Activated CD4-positive, alpha-beta memory T cell treated with anti-CD3 and anti-CD28 coated beads for 36 hours (primary cell): Measurements from ENCODE around the gene SLC25A22. TPM values are rescaled to one million over a fixed set of nuclear protein-coding genes. Genes with fewer than 3 reads are reported as not detected.

Source experiments
- CTCF ChIA-PET: fragments of 350-600 bp; sonication (Branson Sonifier 250); formaldehyde crosslinking; loops from one replicate; lab custom pipeline; 2021; ENCODE audit warnings: antibody characterized with exemption, inconsistent platforms; lab: Charles Lee
- POLR2A ChIA-PET: fragments of 350-600 bp; sonication (Branson Sonifier 250); formaldehyde crosslinking; loops from one replicate; lab custom pipeline; 2021; ENCODE audit warnings: antibody characterized with exemption; lab: Charles Lee
- DNase-seq: peaks from one replicate; pipeline ENCODE4 v3.0.0-alpha.2; 2020
- H3K27ac Mint-ChIP-seq: one replicate; pipeline ENCODE4 v1.8.0; 2021; ENCODE audit warnings: mixed read lengths
- H3K27me3 Mint-ChIP-seq: one replicate; pipeline ENCODE4 v1.8.0; 2021; ENCODE audit warnings: mixed read lengths
- H3K36me3 Mint-ChIP-seq: one replicate; pipeline ENCODE4 v1.8.0; 2021; ENCODE audit warnings: mixed read lengths
- H3K4me1 Mint-ChIP-seq: one replicate; pipeline ENCODE4 v1.8.0; 2021; ENCODE audit warnings: low read depth, mixed read lengths
- H3K4me3 Mint-ChIP-seq: one replicate; pipeline ENCODE4 v1.8.0; 2021; ENCODE audit warnings: mild to moderate bottlenecking, mixed read lengths
- H3K9me3 Mint-ChIP-seq: one replicate; pipeline ENCODE4 v1.8.0; 2021; ENCODE audit warnings: mixed read lengths
- intact Hi-C: fragments of 100-400 bp; cut with micrococcal nuclease; formaldehyde crosslinking; loops from one replicate; pipeline ENCODE4 v1.15.1; 2023
- total RNA-seq, 2 experiments: library from RNA; stranded (reverse); gene quantifications; one replicate each; pipeline ENCODE4 v1.2.3, GENCODE V29; 2021

Gene SLC25A22
- total RNA-seq, 2 experiments from 2014 or later = 28.4 to 32.2 TPM

DNA sequence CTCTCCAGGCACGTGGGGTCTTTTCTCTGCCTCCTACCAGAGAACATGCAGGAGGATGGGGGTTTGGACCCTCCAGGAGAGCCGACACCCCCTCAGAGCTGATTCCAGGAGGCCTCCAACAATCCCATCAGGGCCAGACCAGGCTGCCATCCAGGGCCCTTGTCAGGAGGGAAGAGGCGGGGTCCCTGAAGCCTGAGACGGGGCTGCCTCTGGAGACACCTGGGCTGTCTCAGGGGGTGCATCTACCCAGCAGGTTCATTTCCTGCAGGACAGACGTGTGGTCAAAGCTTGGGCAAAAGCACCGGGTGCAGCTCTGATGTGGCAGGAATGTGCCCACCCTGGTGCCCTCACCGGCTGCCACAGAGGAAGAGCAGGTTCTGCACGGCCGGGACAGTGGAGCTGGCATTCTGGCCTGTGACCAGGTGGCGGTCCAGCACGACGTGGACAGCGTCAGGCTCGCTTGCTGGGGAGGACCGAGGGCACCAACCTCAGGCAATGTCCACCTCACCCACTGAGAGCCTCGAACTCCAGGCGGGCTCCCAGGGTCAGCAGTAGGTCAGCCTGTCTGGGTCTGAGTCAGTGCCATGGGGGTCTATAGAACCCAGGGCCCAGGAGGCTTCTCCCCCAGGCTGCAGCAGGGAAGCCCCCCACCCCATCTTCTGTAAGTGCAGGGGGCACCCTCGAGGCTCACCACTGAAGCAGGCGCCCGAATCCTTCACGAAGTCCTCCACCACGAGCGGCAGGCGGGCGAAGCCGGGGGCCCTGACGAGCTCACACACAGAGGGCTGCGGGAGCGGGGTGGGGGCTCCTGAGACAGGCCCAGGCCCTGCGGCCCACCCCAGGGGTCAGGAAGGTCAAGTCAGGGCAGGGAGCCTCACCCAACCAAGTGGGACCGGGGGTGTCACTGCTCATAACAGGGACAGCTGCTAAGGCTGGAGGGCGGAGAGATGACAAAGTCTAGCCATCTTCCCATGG, 27.2 kb downstream of the SLC25A22 start:
- Mint-ChIP-seq H3K27me3 (no peaks in the 10 kb centered on the region), H3K4me1 (peaks cover 20% of the 10 kb centered on the region), H3K9me3 (no peaks in the 10 kb centered on the region), H3K36me3 (peaks cover 13% of the 10 kb centered on the region), H3K4me3 (no peak overlapping the region), H3K27ac (no peak overlapping the region)
- ChIA-PET POLR2A (no interaction called here), CTCF (no interaction called here)
- intact Hi-C loops = no loop called here
- no peak for DNase-seq

DNA sequence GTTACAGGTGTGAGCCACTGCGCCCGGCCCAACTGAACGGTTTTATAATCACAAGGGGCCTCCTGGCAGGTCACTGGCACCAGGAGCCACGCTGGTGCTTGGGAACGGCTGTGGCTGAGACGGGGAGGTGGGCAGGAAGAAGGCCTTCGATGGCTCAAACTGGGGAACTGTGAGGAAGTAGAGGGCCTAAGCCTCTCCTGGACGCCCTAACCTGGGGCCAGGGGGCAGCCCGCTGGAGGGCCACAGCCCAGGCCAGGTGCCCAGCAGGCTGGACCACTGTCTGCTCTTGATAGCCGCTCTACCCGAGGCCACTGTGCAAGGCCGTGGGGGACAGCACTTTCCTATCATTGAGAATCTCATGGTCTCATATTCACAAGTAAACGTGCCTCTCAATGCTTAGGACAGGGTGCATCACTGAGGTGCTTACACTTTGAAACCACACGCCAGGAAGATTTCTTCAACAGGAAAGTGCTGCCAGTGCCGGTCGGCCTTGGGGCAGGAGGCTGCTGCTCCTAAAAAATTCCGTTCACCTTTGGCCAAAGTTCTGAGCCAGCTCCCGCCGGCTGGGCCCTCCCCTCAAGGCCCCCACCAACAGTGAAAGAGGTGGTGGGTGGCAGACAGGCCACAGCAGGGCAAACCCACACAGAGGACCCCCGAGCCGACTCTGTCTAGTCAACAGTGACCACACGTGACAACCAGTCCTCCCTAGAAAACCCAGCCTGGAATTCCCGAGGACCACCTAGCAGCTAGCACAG, 28.0 kb downstream of the SLC25A22 start:
- no peak for DNase-seq
- no peak overlapping the region for H3K4me3 Mint-ChIP-seq
- CTCF ChIA-PET = no interaction called here

DNA sequence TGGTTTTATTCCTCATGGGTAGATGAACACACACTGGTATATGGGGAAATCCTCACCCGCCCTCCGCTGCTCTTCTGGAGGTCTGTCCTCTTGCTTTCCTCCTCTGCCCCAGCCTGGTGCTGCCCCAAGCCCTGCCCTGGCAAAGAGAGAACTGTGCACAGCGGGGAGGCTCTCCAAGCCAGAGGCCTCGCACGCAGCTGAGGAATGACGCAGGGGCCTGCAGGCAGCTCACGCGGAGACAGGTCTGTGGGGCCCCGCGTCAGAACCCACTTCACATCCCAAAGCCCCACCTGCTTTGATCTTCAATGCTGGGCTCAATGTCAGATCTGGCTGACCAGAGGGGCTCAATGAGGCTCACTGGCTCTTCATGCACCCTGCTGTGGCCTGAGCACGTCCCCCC, 30.8 kb downstream of the SLC25A22 start:
- H3K27ac Mint-ChIP-seq = peak overlapping the region; percentile 8
- no peaks in the 10 kb centered on the region for H3K9me3 Mint-ChIP-seq
- peaks cover 14% of the 10 kb centered on the region for H3K4me1 Mint-ChIP-seq
- H3K27me3 Mint-ChIP-seq = no peaks in the 10 kb centered on the region
- ChIA-PET CTCF (no interaction called here), POLR2A (no interaction called here)
- H3K4me3 Mint-ChIP-seq = no peak overlapping the region
- intact Hi-C loops = no loop called here
- peaks cover 20% of the 10 kb centered on the region for H3K36me3 Mint-ChIP-seq
- no peak for DNase-seq

More for the DNA sequence above, 28.0 kb downstream of the SLC25A22 start:
- Mint-ChIP-seq H3K36me3 (peaks cover 17% of the 10 kb centered on the region), H3K27ac (no peak overlapping the region), H3K4me1 (peaks cover 16% of the 10 kb centered on the region), H3K27me3 (no peaks in the 10 kb centered on the region), H3K9me3 (no peaks in the 10 kb centered on the region)
- intact Hi-C loops = no loop called here
- POLR2A ChIA-PET = no interaction called here

DNA sequence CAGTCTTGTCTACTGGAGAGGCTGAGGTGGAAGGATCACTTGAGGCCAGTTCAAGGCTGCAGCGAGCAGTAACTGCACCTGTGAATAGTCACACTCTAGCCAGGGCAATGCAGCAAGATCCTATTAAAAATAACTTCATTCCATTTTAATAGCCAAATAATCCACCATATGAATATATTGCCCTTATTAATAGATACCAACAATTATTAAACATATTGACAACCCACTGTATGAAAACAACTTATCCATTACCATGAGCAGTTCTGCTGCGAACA, 31.2 kb downstream of the SLC25A22 start:
- Mint-ChIP-seq H3K27ac (peak overlapping the region; percentile 56), H3K4me1 (peaks cover 14% of the 10 kb centered on the region), H3K36me3 (peaks cover 21% of the 10 kb centered on the region), H3K9me3 (no peaks in the 10 kb centered on the region), H3K27me3 (no peaks in the 10 kb centered on the region), H3K4me3 (no peak overlapping the region)
- CTCF ChIA-PET = no interaction called here
- intact Hi-C loops = no loop called here
- POLR2A ChIA-PET = interaction anchor here (1.0 kb wide), 1 partner anchor 43 kb away, joined by 3 read pairs; no protein-coding TSS in a partner anchor
- DNase-seq = no peak

DNA sequence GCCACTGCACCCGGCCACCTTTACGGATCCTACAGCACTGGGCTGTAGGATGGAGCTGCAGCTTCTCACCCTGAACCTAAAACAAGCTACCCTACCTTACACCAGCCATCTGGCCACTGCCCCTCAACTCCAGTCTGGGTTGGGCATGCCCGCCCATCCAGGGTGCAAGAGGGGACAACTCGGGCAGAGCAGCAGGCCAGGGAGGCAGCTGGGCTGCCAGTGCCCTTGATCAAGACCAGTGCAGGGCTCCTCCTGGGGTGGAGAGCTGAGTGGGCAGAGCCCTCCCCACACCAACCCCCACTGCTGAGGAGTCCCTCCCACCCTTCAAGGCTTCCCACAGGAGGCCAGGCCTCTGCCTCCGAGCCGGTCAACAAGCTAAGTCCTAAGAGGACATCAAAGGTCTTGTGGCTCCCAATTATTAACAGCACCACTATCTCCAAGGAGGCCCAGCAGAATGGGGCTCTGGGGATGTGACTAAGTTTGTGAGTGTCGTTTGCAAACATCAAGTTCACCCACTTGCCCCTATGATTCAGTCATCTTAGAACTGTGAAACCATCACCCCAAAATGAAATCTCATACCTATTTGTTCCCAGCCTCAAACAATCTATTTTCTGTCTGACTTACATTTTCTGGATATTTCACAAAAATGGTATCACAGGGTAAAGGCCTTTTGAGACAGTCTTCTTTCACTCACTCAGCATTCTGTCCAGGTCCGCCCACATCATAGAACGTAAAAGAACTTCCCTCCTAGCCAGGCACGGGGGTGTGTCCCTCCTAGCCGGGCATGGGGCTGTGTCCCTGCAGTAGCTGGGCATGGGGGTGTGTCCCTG, 31.8 kb downstream of the SLC25A22 start:
- intact Hi-C loops = no loop called here
- Mint-ChIP-seq H3K9me3 (no peaks in the 10 kb centered on the region), H3K27me3 (no peaks in the 10 kb centered on the region), H3K36me3 (peaks cover 26% of the 10 kb centered on the region), H3K27ac (peak overlapping the region; percentile 56), H3K4me1 (peaks cover 14% of the 10 kb centered on the region), H3K4me3 (no peak overlapping the region)
- DNase-seq = peak; percentile 27
- ChIA-PET CTCF (interaction anchor here (0.7 to 0.8 kb wide), 2 partner anchors 10 to 40 kb away, joined by 3 to 4 read pairs; no protein-coding TSS in a partner anchor), POLR2A (interaction anchor here (1.0 kb wide), 1 partner anchor 43 kb away, joined by 3 read pairs; no protein-coding TSS in a partner anchor)

DNA sequence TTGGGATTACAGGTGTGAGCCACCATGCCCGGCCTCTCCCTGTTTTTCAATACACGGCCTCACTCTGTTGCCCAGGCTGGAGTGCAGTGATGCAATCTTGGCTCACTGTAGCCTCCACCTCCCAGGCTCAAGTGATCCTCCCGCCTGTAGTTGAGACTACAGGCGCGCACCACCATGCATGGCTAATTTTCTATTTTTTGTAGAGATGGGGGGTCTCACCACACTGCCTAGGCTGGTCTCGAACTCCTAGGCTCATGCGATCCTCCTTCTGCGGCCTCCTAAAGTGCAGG, 32.3 kb downstream of the SLC25A22 start:
- DNase-seq = no peak
- Mint-ChIP-seq H3K4me1 (peaks cover 14% of the 10 kb centered on the region), H3K27ac (peak overlapping the region; percentile 56), H3K36me3 (peaks cover 22% of the 10 kb centered on the region), H3K27me3 (no peaks in the 10 kb centered on the region), H3K9me3 (no peaks in the 10 kb centered on the region), H3K4me3 (no peak overlapping the region)
- ChIA-PET POLR2A (interaction anchor here (1.0 kb wide), 1 partner anchor 42 kb away, joined by 3 read pairs; no protein-coding TSS in a partner anchor), CTCF (interaction anchor here (0.7 to 0.8 kb wide), 2 partner anchors 10 to 40 kb away, joined by 3 to 4 read pairs; no protein-coding TSS in a partner anchor)
- intact Hi-C loops = no loop called here

DNA sequence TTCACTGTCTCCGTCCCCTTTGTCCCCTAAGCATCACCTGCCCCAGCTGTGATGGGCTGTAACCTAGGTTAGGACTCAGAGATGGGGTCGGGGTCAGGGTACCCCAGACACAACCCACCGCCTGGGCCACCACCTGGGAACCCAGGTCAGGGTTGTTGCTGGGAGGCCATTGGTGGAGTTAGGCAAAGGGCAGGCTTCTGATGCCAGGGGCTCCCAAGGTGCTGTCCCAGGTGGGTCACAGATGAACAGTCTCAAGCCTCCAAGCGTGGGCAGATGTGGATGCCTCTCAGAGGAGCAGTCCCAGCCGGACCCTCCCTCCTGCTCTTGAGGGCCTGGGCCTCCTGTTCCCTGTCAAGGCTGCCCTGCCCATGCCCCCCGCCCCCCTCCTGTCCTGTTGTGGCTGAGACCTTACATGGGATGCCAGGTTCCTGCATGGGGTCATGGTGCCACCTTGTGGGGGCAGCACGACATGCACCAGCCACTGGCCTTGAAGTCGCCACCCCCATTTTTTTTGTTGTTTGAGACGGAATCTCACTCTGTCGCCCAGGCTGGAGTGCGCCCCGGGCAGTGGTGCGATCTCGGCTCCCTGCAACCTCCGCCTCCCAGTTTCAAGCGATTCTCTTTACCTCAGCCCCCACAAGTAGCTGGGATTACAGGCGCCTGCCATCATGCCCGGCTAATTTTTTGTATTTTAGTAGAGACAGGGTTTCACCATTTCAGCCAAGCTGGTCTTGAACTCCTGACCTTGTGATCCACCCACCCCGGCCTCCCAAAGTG, 32.9 kb downstream of the SLC25A22 start:
- ChIA-PET CTCF (interaction anchor here (0.7 to 0.8 kb wide), 2 partner anchors 11 to 39 kb away, joined by 3 to 4 read pairs; no protein-coding TSS in a partner anchor), POLR2A (interaction anchor here (1.5 kb wide), 1 partner anchor 10 kb away, joined by 5 read pairs; no protein-coding TSS in a partner anchor)
- Mint-ChIP-seq H3K9me3 (no peaks in the 10 kb centered on the region), H3K4me3 (no peak overlapping the region), H3K27me3 (no peaks in the 10 kb centered on the region), H3K27ac (peak overlapping the region; percentile 28), H3K36me3 (peaks cover 20% of the 10 kb centered on the region), H3K4me1 (peaks cover 15% of the 10 kb centered on the region)
- intact Hi-C loops = no loop called here
- peak; percentile 74 for DNase-seq

DNA sequence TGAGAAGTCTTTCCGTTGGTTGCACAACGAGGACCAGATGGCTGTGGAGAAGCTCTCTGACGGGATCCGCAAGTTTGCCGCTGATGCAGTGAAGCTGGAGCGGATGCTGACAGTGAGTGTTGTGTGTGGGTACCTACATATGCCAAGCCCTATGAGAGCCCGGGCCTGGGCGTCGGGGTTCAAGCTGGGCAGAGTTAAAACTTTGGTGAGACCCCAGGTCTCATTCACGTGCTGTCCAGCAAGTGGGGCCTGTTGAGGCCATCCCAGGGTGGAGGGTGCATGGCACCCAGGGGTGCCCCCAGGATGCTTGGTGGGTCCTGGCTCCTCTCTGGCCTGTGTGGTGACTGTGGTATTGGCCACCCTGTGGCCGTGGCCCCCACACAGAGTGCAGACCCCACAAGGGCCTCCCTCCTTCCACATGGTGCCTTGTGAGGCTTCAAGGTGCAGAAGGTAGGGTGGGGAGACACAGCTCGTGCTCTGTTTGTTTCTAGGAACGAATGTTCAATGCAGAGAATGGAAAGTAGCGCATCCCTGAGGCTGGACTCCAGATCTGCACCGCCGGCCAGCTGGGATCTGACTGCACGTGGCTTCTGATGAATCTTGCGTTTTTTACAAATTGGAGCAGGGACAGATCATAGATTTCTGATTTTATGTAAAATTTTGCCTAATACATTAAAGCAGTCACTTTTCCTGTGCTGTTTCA, 33.6 kb downstream of the SLC25A22 start:
- intact Hi-C loops = no loop called here
- H3K27ac Mint-ChIP-seq = no peak overlapping the region

DNA sequence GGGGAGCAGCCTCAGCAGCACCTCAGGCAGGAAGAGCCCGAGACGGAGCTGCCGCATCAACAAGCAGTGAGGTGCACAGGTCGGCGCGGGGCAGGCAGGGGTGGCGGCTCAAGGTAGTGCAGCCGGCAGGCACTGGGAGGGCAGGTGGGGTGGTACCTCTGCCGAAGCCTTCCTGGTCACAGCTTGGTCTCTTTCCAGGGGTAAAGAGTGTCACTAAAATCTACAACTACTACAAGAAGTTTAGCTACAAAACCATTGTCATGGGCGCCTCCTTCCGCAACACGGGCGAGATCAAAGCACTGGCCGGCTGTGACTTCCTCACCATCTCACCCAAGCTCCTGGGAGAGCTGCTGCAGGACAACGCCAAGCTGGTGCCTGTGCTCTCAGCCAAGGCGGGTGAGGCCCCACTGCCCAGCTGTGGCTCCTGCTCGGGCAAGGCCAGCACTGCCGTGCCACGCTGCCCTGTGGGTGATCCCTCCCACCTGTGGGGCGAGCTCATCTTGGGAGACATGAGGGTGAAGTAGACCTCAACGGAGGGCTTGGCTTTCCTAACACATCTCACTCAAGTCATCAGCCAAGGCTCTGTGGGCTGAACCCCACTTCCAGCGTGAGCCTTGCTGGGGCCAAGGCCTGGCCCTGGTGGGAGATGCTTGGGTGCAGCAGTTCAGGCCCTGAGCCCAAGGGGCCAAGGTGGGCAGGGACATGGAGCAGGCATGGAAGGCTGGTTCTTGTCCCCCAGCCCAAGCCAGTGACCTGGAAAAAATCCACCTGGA, 34.3 kb downstream of the SLC25A22 start:
- peaks cover 24% of the 10 kb centered on the region for H3K36me3 Mint-ChIP-seq
- no peaks in the 10 kb centered on the region for H3K9me3 Mint-ChIP-seq
- intact Hi-C loops = no loop called here
- peaks cover 16% of the 10 kb centered on the region for H3K4me1 Mint-ChIP-seq
- ChIA-PET CTCF (interaction anchor here (0.6 to 1.8 kb wide), 4 partner anchors 37 to 79 kb away, joined by 3 to 4 read pairs (median 3); no protein-coding TSS in a partner anchor), POLR2A (interaction anchor here (0.8 to 1.5 kb wide), 3 partner anchors 11 to 55 kb away, joined by 3 to 5 read pairs (median 3); partner anchors contain the start of gene PNPLA2)
- no peak overlapping the region for H3K4me3 Mint-ChIP-seq
- H3K27ac Mint-ChIP-seq = peak overlapping the region; percentile 13
- no peak for DNase-seq
- H3K27me3 Mint-ChIP-seq = no peaks in the 10 kb centered on the region

More for the DNA sequence above, 33.6 kb downstream of the SLC25A22 start:
- ChIA-PET CTCF (interaction anchor here (0.6 to 1.8 kb wide), 3 partner anchors 38 to 53 kb away, joined by 3 to 4 read pairs (median 3); no protein-coding TSS in a partner anchor), POLR2A (interaction anchor here (1.5 kb wide), 1 partner anchor 11 kb away, joined by 5 read pairs; no protein-coding TSS in a partner anchor)
- no peak for DNase-seq
- Mint-ChIP-seq H3K4me1 (peaks cover 16% of the 10 kb centered on the region), H3K36me3 (peaks cover 24% of the 10 kb centered on the region), H3K9me3 (no peaks in the 10 kb centered on the region), H3K27me3 (no peaks in the 10 kb centered on the region), H3K4me3 (no peak overlapping the region)

DNA sequence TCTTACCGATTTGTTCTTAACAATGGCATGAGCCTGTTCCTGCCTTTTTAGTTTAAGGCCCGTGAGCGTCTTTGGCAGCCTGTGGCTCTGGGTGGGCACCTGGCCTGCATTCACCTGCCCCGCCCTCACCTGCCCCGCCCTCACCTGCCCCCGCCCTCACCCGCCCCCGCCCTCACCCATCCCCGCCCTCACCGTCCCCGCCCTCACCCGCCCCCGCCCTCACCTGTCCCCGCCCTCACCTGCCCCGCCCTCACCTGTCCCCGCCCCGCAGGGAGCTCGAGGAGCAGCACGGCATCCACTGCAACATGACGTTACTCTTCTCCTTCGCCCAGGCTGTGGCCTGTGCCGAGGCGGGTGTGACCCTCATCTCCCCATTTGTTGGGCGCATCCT, 35.0 kb downstream of the SLC25A22 start:
- intact Hi-C loops = no loop called here
- Mint-ChIP-seq H3K36me3 (peaks cover 24% of the 10 kb centered on the region), H3K4me1 (peaks cover 16% of the 10 kb centered on the region), H3K9me3 (no peaks in the 10 kb centered on the region), H3K27ac (no peak overlapping the region), H3K27me3 (no peaks in the 10 kb centered on the region), H3K4me3 (no peak overlapping the region)
- ChIA-PET POLR2A (interaction anchor here (0.8 to 1.1 kb wide), 2 partner anchors 40 to 56 kb away, joined by 3 read pairs; partner anchors contain the start of gene PNPLA2), CTCF (interaction anchor here (0.8 to 1.8 kb wide), 3 partner anchors 36 to 80 kb away, joined by 3 to 4 read pairs (median 3); no protein-coding TSS in a partner anchor)
- DNase-seq = no peak
